ENCODE results near the gene UGT1A5.

Gene UGT1A5

DNA sequence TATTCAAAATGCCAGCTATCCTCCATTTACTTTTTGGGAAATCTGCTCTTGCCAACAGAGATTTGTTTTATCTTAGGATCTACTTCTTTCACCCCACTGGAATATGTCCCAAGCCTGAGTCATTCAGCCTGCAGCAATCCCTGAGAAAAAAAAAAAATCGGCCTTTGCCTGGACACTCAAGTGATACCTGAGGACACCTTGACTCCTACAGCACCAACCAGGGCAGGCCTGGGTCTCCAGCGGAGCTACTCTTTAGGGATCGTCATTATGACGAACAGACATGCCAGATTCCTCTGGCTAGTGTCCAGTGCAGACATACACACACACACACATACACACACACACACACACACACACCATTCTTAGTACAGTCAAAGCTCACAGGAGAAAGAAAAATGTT lies 22.3 kb upstream of the UGT1A5 start:
- Histone ChIP-seq H3K4me2 (no peak overlapping the region), H3K4me3 (IDR thresholded peaks at IDR 0.05; ENCODE audit: insufficient read depth, low read depth, low read length) (no peak overlapping the region), H3K9ac (no peak overlapping the region), H3K27ac (no peak overlapping the region), H2AFZ (ENCODE audit: low read depth) (no peak overlapping the region), H3K27me3 (ENCODE audit: insufficient read depth, low read depth) (no peaks in the 10 kb centered on the region), H3K36me3 (ENCODE audit: insufficient read depth) (no peaks in the 10 kb centered on the region), H4K20me1 (ENCODE audit: insufficient read depth) (no peaks in the 10 kb centered on the region), H3K79me2 (ENCODE audit: insufficient read depth, low read depth) (no peaks in the 10 kb centered on the region), H3K4me1 (ENCODE audit: low read depth, poor library complexity, severe bottlenecking) (no peaks in the 10 kb centered on the region)
- no peak for TF ChIP-seq CTCF (conservative IDR thresholded peaks at IDR 0.05; ENCODE audit: low read depth, low read length)

DNA sequence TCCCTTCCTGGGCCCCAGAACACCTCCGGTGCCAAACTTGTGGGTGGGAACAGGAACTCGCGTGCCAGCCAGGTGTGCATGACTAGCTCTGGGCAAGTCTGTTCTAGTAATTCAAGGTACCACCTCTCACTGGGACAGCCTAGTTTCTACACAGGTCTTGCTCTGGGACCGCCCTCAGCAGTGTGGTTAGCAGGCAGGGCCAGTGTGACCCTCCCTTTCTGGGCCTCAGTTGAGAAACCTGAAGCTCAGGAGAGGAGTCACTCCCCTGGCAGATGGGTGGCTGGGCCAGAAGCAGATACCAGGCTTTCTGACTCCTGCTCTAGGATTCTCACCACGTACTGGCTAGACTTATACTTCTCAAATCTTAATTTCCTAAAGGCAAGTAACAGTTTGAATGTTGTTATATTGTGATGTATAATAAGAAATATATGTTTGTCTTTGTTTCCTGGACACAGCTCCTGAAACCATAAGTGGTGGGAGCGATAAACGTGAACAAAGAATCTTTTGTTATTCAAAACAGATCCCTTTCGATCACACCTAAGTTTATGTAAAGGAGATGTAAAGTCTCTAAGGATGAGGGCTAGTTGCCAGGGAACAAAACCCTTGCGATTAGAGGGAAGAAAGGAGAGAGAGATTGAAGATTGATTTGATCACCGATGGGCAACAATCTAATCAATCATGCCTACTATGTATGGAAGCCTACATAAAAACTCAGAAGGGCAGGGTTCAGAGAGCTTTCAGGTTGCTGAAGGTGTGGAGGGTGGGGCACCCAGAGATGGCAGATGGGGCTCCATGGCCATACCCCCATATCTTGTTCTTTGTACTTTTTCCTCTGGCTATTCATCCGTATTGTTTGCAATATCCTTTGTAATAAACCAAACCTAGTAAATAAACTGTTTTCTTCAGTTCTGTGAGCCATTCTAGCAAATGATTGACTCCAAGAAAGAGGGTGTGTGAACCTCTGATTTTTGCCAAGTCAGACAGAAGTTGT lies 21.0 kb upstream of the UGT1A5 start:
- Histone ChIP-seq H3K4me3 (IDR thresholded peaks at IDR 0.05; ENCODE audit: insufficient read depth, low read depth, low read length) (no peak overlapping the region), H2AFZ (ENCODE audit: low read depth) (no peak overlapping the region), H3K79me2 (ENCODE audit: insufficient read depth, low read depth) (no peaks in the 10 kb centered on the region), H3K4me2 (no peak overlapping the region), H3K36me3 (ENCODE audit: insufficient read depth) (no peaks in the 10 kb centered on the region), H3K4me1 (ENCODE audit: low read depth, poor library complexity, severe bottlenecking) (no peaks in the 10 kb centered on the region), H3K27ac (no peak overlapping the region), H4K20me1 (ENCODE audit: insufficient read depth) (no peaks in the 10 kb centered on the region), H3K9ac (no peak overlapping the region), H3K27me3 (ENCODE audit: insufficient read depth, low read depth) (no peaks in the 10 kb centered on the region)
- TF ChIP-seq CTCF (conservative IDR thresholded peaks at IDR 0.05; ENCODE audit: low read depth, low read length), result no peak

DNA sequence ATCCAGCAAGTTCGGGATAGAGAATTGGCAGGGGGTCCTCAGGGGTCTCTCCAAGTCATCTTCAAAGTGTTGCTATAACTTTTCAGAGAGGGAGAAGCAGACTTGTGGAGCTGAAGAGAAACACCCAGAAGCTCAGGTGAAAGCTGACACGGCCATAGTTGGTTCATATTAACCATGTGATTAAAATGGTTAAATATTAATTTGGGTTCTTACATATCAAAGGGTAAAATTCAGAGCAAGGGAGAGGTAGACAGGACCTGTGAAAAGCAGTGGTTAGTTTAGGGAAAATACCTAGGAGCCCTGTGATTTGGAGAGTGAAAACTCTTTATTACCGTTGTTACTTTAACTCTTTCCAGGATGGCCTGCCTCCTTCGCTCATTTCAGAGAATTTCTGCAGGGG lies 20.1 kb upstream of the UGT1A5 start, which contains the start of gene UGT1A6:
Gene UGT1A6 (plus strand): TSS at position 243 of the 400 bp plus-strand sequence. CDS start 115 bp downstream, at position 358.
- Histone ChIP-seq H2AFZ (ENCODE audit: low read depth) (no peak within 1 kb of the TSS), H3K27me3 (ENCODE audit: insufficient read depth, low read depth) (no peaks in the 10 kb centered on the region), H3K9ac (no peak within 1 kb of the TSS), H3K79me2 (ENCODE audit: insufficient read depth, low read depth) (no peaks in the 10 kb centered on the region), H3K36me3 (ENCODE audit: insufficient read depth) (no peaks in the 10 kb centered on the region; the same call in 1 of the 2 replicates), H3K27ac (no peak within 1 kb of the TSS), H3K4me3 (IDR thresholded peaks at IDR 0.05; ENCODE audit: insufficient read depth, low read depth, low read length) (no peak within 1 kb of the TSS), H4K20me1 (ENCODE audit: insufficient read depth) (no peaks in the 10 kb centered on the region), H3K4me2 (no peak within 1 kb of the TSS), H3K4me1 (ENCODE audit: low read depth, poor library complexity, severe bottlenecking) (no peaks in the 10 kb centered on the region)
- no peak for TF ChIP-seq CTCF (conservative IDR thresholded peaks at IDR 0.05; ENCODE audit: low read depth, low read length)

DNA sequence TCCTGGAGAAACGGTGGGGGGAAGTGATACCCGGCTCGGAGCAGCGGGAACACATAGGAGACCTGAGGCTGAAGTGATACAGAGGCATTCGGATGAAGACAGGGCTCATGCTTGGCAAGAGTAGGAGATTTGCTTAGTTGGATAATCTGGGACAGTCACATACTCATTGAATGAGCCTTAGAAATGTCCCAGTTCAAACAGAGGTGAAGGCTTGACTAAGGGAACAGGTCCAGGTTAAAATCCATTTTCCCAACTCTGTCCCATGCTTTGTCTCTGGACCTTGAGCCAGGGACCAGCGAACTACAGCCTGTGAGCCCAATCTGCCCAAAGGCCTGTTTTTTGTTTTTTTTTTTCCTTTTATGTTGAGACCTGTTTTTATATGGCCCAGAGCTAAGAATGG lies 18.7 kb upstream of the UGT1A5 start:
- Histone ChIP-seq H4K20me1 (ENCODE audit: insufficient read depth) (no peaks in the 10 kb centered on the region), H3K4me3 (IDR thresholded peaks at IDR 0.05; ENCODE audit: insufficient read depth, low read depth, low read length) (no peak overlapping the region), H3K4me2 (no peak overlapping the region), H2AFZ (ENCODE audit: low read depth) (no peak overlapping the region), H3K27me3 (ENCODE audit: insufficient read depth, low read depth) (no peaks in the 10 kb centered on the region), H3K79me2 (ENCODE audit: insufficient read depth, low read depth) (no peaks in the 10 kb centered on the region), H3K4me1 (ENCODE audit: low read depth, poor library complexity, severe bottlenecking) (no peaks in the 10 kb centered on the region), H3K27ac (no peak overlapping the region), H3K36me3 (ENCODE audit: insufficient read depth) (no peaks in the 10 kb centered on the region; the same call in 1 of the 2 replicates), H3K9ac (no peak overlapping the region)
- no peak for TF ChIP-seq CTCF (conservative IDR thresholded peaks at IDR 0.05; ENCODE audit: low read depth, low read length)

Data from KMS-11 (cell line).